ENCODE data around the gene C10orf90.

Gene C10orf90

GRCh38 chr10:126497672-126498071, 172.8 kb downstream of the C10orf90 start:
- H3K36me3 ChIP-seq = no peaks in the 10 kb centered on the region
- H3K27me3 ChIP-seq (ENCODE audit: insufficient read depth, low read depth, severe bottlenecking) = no peaks in the 10 kb centered on the region
- H3K4me3 ChIP-seq (ENCODE audit: low read depth, low read length) = no peak overlapping the region
- H3K9me3 ChIP-seq (ENCODE audit: severe bottlenecking) = no peaks in the 10 kb centered on the region
- DNase-seq = no peak
- TF ChIP-seq, protein P1, sequence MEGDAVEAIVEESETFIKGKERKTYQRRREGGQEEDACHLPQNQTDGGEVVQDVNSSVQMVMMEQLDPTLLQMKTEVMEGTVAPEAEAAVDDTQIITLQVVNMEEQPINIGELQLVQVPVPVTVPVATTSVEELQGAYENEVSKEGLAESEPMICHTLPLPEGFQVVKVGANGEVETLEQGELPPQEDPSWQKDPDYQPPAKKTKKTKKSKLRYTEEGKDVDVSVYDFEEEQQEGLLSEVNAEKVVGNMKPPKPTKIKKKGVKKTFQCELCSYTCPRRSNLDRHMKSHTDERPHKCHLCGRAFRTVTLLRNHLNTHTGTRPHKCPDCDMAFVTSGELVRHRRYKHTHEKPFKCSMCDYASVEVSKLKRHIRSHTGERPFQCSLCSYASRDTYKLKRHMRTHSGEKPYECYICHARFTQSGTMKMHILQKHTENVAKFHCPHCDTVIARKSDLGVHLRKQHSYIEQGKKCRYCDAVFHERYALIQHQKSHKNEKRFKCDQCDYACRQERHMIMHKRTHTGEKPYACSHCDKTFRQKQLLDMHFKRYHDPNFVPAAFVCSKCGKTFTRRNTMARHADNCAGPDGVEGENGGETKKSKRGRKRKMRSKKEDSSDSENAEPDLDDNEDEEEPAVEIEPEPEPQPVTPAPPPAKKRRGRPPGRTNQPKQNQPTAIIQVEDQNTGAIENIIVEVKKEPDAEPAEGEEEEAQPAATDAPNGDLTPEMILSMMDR (IDR thresholded peaks at IDR 0.05; ENCODE audit: low read depth, low read length) = no peak
- H3K27ac ChIP-seq = no peak overlapping the region

DNA sequence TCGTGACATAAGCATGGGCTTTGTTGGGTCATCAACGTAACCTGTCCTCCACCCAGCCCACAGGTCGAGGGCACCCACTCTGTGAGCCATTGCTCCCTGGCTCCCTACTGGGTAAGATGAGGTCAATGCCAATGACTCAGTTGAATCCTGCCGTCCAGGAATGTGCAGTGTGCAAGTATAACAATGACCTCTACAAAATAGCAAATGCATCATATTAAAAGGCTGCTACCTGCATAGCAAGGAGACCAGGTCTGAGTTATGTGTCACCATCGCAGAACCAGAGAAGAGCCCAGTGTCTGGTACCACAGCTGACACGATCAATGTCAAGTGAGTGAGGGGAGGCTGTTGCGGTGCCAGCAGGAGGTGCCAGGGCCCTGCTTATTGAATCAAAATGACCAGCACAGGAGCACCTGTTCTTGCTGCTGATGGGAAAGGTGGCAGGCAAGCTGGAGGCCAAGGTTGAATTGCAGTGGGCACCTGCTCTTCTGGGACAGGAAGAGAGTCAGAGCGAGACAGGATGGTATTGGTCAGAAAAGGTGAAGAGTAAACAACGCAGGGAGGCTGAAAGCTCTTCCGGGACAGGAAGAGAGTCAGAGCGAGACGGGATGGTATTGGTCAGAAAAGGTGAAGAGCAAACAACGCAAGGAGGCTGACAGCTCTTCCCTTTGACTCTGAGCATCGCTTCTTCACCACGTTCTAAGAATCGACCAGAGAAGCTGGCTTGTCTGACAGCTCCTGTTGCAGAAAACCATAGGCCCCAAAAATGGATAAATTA, 173.5 kb downstream of the C10orf90 start:
- no peaks in the 10 kb centered on the region for H3K9me3 ChIP-seq (ENCODE audit: severe bottlenecking)
- H3K36me3 ChIP-seq = no peaks in the 10 kb centered on the region
- TF ChIP-seq, protein P1 (IDR thresholded peaks at IDR 0.05; ENCODE audit: low read depth, low read length) = no peak
- H3K27me3 ChIP-seq (ENCODE audit: insufficient read depth, low read depth, severe bottlenecking) = no peaks in the 10 kb centered on the region
- DNase-seq = no peak
- H3K4me3 ChIP-seq (ENCODE audit: low read depth, low read length) = no peak overlapping the region
- no peak overlapping the region for H3K27ac ChIP-seq

- H3K27ac ChIP-seq = no peak overlapping the region
- TF ChIP-seq, protein P1 (IDR thresholded peaks at IDR 0.05; ENCODE audit: low read depth, low read length) = no peak
- no peak for DNase-seq
- no peak overlapping the region for H3K4me3 ChIP-seq (ENCODE audit: low read depth, low read length)
- no peaks in the 10 kb centered on the region for H3K36me3 ChIP-seq
- H3K9me3 ChIP-seq (ENCODE audit: severe bottlenecking) = no peaks in the 10 kb centered on the region
- H3K27me3 ChIP-seq (ENCODE audit: insufficient read depth, low read depth, severe bottlenecking) = no peaks in the 10 kb centered on the region
Measured at GRCh38 chr10:126491476-126491875, 179.0 kb downstream of the C10orf90 start.

GRCh38 chr10:126481181-126481580, 189.3 kb downstream of the C10orf90 start:
- no peaks in the 10 kb centered on the region for H3K9me3 ChIP-seq (ENCODE audit: severe bottlenecking)
- no peak for DNase-seq
- no peak overlapping the region for H3K4me3 ChIP-seq (ENCODE audit: low read depth, low read length)
- no peak overlapping the region for H3K27ac ChIP-seq
- TF ChIP-seq, protein P1 (IDR thresholded peaks at IDR 0.05; ENCODE audit: low read depth, low read length) = no peak
- no peaks in the 10 kb centered on the region for H3K27me3 ChIP-seq (ENCODE audit: insufficient read depth, low read depth, severe bottlenecking)
- H3K36me3 ChIP-seq = no peaks in the 10 kb centered on the region

GRCh38 chr10:126480648-126481047, 189.8 kb downstream of the C10orf90 start:
- Histone ChIP-seq H3K27me3 (ENCODE audit: insufficient read depth, low read depth, severe bottlenecking) (no peaks in the 10 kb centered on the region), H3K36me3 (no peaks in the 10 kb centered on the region), H3K27ac (no peak overlapping the region), H3K4me3 (ENCODE audit: low read depth, low read length) (no peak overlapping the region), H3K9me3 (ENCODE audit: severe bottlenecking) (no peaks in the 10 kb centered on the region)
- DNase-seq = no peak
- TF ChIP-seq, protein P1 (IDR thresholded peaks at IDR 0.05; ENCODE audit: low read depth, low read length) = no peak
